GM12878 (cell line): Measurements from ENCODE around the gene GM2A. TPM values are rescaled to one million over a fixed set of nuclear protein-coding genes. Genes with fewer than 3 reads are reported as not detected.
A peak's percentile ranks its signal among the peaks of the same experiment; 100 is the strongest.

Source experiments
- ATAC-seq: fragments of 200-7000 bp; cut with Tn5 transposase; 3 replicates; pipeline ENCODE4 v1.9.1; 2020; ENCODE audit warnings: mild to moderate bottlenecking, moderate library complexity
- BruUV-seq: library from RNA; stranded (reverse); fragments of 400-500 nt; replicated peaks from 2 replicates; lab custom pipeline; 2021; lab: Mats Ljungman, UMichigan
- CTCF ChIA-PET: fragments of 300-600 bp; sonication (Branson Sonifier 250); formaldehyde crosslinking; extraction: SDS; loops from one replicate; lab custom pipeline; 2021; ENCODE audit warnings: inconsistent platforms; lab: Yijun Ruan, JAX
- POLR2A ChIA-PET: fragments of 350-600 bp; formaldehyde crosslinking; extraction: SDS; loops from one replicate; lab custom pipeline; 2021; ENCODE audit warnings: inconsistent platforms; lab: Charles Lee
- RAD21 ChIA-PET: fragments of 300-600 bp; sonication (Branson Sonifier 250); formaldehyde crosslinking; loops from one replicate; lab custom pipeline; 2023; ENCODE audit warnings: antibody characterized with exemption; ENCODE audit not compliant: unreplicated experiment; lab: Charles Lee
- SMC1A ChIA-PET: fragments of 300-600 bp; sonication (Branson Sonifier 250); formaldehyde crosslinking; loops from one replicate; lab custom pipeline; 2023; ENCODE audit not compliant: unreplicated experiment, uncharacterized antibody; lab: Charles Lee
- DNase-seq: peaks from one replicate; pipeline ENCODE4 v3.0.0-alpha.2; 2011; ENCODE audit warnings: low read depth, low spot score
- FAIRE-seq: peaks from 3 replicates; lab custom pipeline; 2011; peaks lifted over from hg19 to GRCh38; lab: Jason Lieb, UNC
- H2AFZ ChIP-seq: 2 replicates; pipeline ENCODE4 v1.6.0; 2011; ENCODE audit warnings: low read depth, low read length, control low read depth; ENCODE audit not compliant: control insufficient read depth
- H3K27ac ChIP-seq: 2 replicates; pipeline ENCODE4 v1.5.1; 2011; ENCODE audit warnings: control low read depth; ENCODE audit not compliant: control insufficient read depth, insufficient read depth
- H3K27me3 ChIP-seq, 2 experiments: replicated peaks in 1 of 2; 2 replicates each; pipeline versions ENCODE4 v1.6.0 to v1.6.1; 2011; ENCODE audit warnings: low read length in 1 of 2; ENCODE audit not compliant: control insufficient read depth in 2 of 2, insufficient read depth in 2 of 2
- H3K36me3 ChIP-seq, 2 experiments: 2 replicates each; pipeline ENCODE4 v1.5.1; 2011; ENCODE audit warnings: low read length in 1 of 2; ENCODE audit not compliant: control insufficient read depth in 2 of 2, insufficient read depth in 2 of 2
- H3K4me1 ChIP-seq: 2 replicates; pipeline ENCODE4 v1.6.1; 2011; ENCODE audit warnings: mild to moderate bottlenecking, low read length, moderate library complexity, mixed read lengths; ENCODE audit not compliant: control insufficient read depth, insufficient read depth
- H3K4me2 ChIP-seq: 2 replicates; pipeline ENCODE4 v1.6.0; 2011; ENCODE audit warnings: control low read depth; ENCODE audit not compliant: control insufficient read depth, insufficient read depth
- H3K4me3 ChIP-seq: fragments of 200-600 bp; sonication (generic); 2 replicates; pipeline ENCODE4 v1.5.1; 2016
- H3K79me2 ChIP-seq: 2 replicates; pipeline ENCODE4 v1.6.0; 2011; ENCODE audit warnings: low read length; ENCODE audit not compliant: control insufficient read depth, insufficient read depth
- H3K9ac ChIP-seq: 2 replicates; pipeline ENCODE4 v1.8.0; 2011; ENCODE audit warnings: low read length, control low read depth, mixed read lengths; ENCODE audit not compliant: control insufficient read depth, insufficient read depth
- H3K9me3 ChIP-seq: replicated peaks from 3 replicates; pipeline ENCODE4 v1.5.1; 2011; ENCODE audit warnings: mild to moderate bottlenecking, low read length; ENCODE audit not compliant: control insufficient read depth, insufficient read depth
- H4K20me1 ChIP-seq: 2 replicates; pipeline ENCODE4 v1.6.0; 2011; ENCODE audit not compliant: control insufficient read depth, insufficient read depth
- ESRRA ChIP-seq: IDR thresholded peaks from 2 replicates; pipeline ENCODE4 v1.6.1; 2012; ENCODE audit warnings: mild to moderate bottlenecking, low read length, improper control_type of control experiment
- ETV6 ChIP-seq, 2 experiments: fragments of 450-650 bp in 1 of 2; IDR thresholded peaks in 1 of 2; conservative IDR thresholded peaks in 1 of 2; 2 replicates each; pipeline ENCODE4 v1.6.1; 2014; ENCODE audit warnings: antibody characterized with exemption in 1 of 2, borderline replicate concordance in 1 of 2, low read depth in 1 of 2, mild to moderate bottlenecking in 1 of 2, moderate library complexity in 1 of 2
- MYC ChIP-seq: IDR thresholded peaks from 2 replicates; pipeline ENCODE4 v1.6.1; 2011; ENCODE audit warnings: mild to moderate bottlenecking, low read length, moderate library complexity, inconsistent platforms; ENCODE audit not compliant: insufficient read depth, insufficient replicate concordance, insufficient read length, severe bottlenecking
- WGBS: methylation state at CpG from one replicate; pipeline ENCODE4 v1.1.6; 2016; ENCODE audit warnings: low lambda C conversion rate; ENCODE audit not compliant: insufficient replicate concordance, insufficient coverage; ENCODE audit errors: missing lambda C conversion rate; 5-methylcytosine and 5-hydroxymethylcytosine counted together
- in situ Hi-C: fragments of 300-500 bp; cut with MboI; formaldehyde crosslinking; loops from 9 replicates; pipeline ENCODE4 v1.14.3; 2018; ENCODE audit warnings: mixed read lengths
- intact Hi-C: fragments of 100-400 bp; cut with micrococcal nuclease; formaldehyde crosslinking; loops from one replicate; pipeline ENCODE4 v1.14.2; 2022; ENCODE audit not compliant: unreplicated experiment
- polyA plus RNA-seq, 11 experiments: library from polyadenylated mRNA; depleted of rRNA in 4 of 11; unstranded in 6 of 11; stranded (reverse) in 5 of 11; fragments of >200 nt; fragmentation: Nextera tagmentation in 4 of 11; fragmentation: Illumina TruSeq in 1 of 11; extraction: Ambion mirVana in 4 of 11; extraction: Trizol in 1 of 11; gene quantifications; 1 replicate in 1 of 11; 2 replicates in 10 of 11; pipeline versions ENCODE4 v1.2.1 to v1.2.3, GENCODE V29; 2011 to 2016; ENCODE audit warnings: inconsistent platforms in 2 of 11, missing spikeins in 2 of 11, low read depth in 1 of 11
- total RNA-seq, 4 experiments: library from RNA; depleted of rRNA in 3 of 4; stranded (reverse); fragments of >200 nt in 3 of 4; fragmentation: Illumina TruSeq in 1 of 4; extraction: Trizol in 1 of 4; gene quantifications; 2 replicates each; pipeline versions ENCODE4 v1.2.1 to v1.2.3, GENCODE V29; 2013 to 2021
- TF ChIP-seq, protein P1 (sequence below): fragments of 450-650 bp; IDR thresholded peaks from 2 replicates; pipeline ENCODE4 v1.6.1; 2017; ENCODE audit warnings: antibody characterized with exemption, mild to moderate bottlenecking, moderate library complexity
- TF ChIP-seq, protein P2 (sequence below): fragments of 450-650 bp; IDR thresholded peaks from 2 replicates; pipeline ENCODE4 v1.6.1; 2016; ENCODE audit warnings: mild to moderate bottlenecking
- TF ChIP-seq, protein P3 (sequence below), 3 experiments: IDR thresholded peaks in 2 of 3; conservative IDR thresholded peaks in 1 of 3; 2 replicates each; pipeline ENCODE4 v1.5.1; 2011; ENCODE audit warnings: low read depth in 3 of 3, low read length in 3 of 3, mild to moderate bottlenecking in 3 of 3, control low read depth in 2 of 3, moderate library complexity in 2 of 3, inconsistent platforms in 1 of 3, mixed read lengths in 1 of 3; ENCODE audit not compliant: control insufficient read depth in 2 of 3, insufficient read depth in 1 of 3; ENCODE audit errors: extremely low read depth in 1 of 3
- TF ChIP-seq, protein P4 (sequence below): IDR thresholded peaks from 2 replicates; pipeline ENCODE4 v1.6.1; 2012; ENCODE audit warnings: improper control_type of control experiment, low read depth, low read length; ENCODE audit not compliant: insufficient replicate concordance

GM2A gene
- total and polyA plus RNA-seq, 10 of the 15 experiments (the other 5 are each of a cell fraction or from before 2014, with no cell fraction given) = 33.6 to 106 (median 68.2) TPM

DNA sequence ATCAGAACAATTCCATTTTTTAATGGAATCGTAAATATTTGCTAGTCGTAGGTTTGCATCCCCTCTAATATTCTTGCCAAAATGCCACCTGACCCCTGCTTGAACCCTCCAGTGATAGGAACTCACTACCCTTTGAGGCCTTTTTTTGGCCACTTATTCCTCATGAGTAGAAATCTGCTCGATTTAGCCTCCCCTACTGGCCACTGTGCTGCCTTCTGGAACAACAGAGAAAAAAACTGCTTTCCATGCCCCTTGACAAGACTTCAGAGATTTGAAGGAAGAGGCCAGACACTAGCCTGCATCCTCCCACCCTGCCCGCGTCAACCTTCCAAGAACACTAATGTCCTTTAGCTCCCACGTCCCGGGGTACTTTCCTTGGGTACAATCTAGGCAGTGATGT lies 33.2 kb upstream of the GM2A start:
- ChIA-PET RAD21 (interaction anchor here (1.4 to 7.8 kb wide), 5 partner anchors 7 to 94 kb away, joined by 4 to 117 read pairs (median 14); partner anchors contain the start of gene GM2A), SMC1A (interaction anchor here (0.7 to 18.6 kb wide), 7 partner anchors 10 to 136 kb away, joined by 3 to 325 read pairs (median 7); partner anchors contain the start of gene GM2A), POLR2A (interaction anchor here (7.2 to 17.1 kb wide), 2 partner anchors 18 to 33 kb away, joined by 90 to 290 read pairs; partner anchors contain the start of gene GM2A), CTCF (interaction anchor here (1.0 to 17.0 kb wide), 9 partner anchors 9 to 230 kb away, joined by 3 to 293 read pairs (median 10); partner anchors contain the start of gene GM2A)
- H3K36me3 ChIP-seq = peaks cover 2 to 7% of the 10 kb centered on the region in 2 experiments; a peak in 2 of 4 replicates
- no peak overlapping the region; the same call in 1 of the 2 replicates for H3K9ac ChIP-seq
- BruUV-seq = no TSS peak
- H3K27ac ChIP-seq = no peak overlapping the region
- no peak overlapping the region for H2AFZ ChIP-seq
- FAIRE-seq (no peak), DNase-seq (no peak), ATAC-seq (no peak)
- H3K27me3 ChIP-seq = no peaks in the 10 kb centered on the region
- in situ Hi-C loops (no loop called here), intact Hi-C loops (loop anchor here (5.0 kb wide), 1 partner anchor 78 kb away; no protein-coding TSS in a partner anchor)
- peaks cover 44% of the 10 kb centered on the region for H3K4me1 ChIP-seq
- 82% methylated on average over 7 of the region's 7 CpGs for WGBS
- peak overlapping the region; percentile 97; the same call in 1 of the 2 replicates for H3K4me3 ChIP-seq
- H3K4me2 ChIP-seq = peak overlapping the region; percentile 93
- H3K9me3 ChIP-seq = no peaks in the 10 kb centered on the region
- no peaks in the 10 kb centered on the region for H4K20me1 ChIP-seq
- peaks cover 91% of the 10 kb centered on the region for H3K79me2 ChIP-seq
- TF ChIP-seq ESRRA = no peak
- TF ChIP-seq, protein P1, sequence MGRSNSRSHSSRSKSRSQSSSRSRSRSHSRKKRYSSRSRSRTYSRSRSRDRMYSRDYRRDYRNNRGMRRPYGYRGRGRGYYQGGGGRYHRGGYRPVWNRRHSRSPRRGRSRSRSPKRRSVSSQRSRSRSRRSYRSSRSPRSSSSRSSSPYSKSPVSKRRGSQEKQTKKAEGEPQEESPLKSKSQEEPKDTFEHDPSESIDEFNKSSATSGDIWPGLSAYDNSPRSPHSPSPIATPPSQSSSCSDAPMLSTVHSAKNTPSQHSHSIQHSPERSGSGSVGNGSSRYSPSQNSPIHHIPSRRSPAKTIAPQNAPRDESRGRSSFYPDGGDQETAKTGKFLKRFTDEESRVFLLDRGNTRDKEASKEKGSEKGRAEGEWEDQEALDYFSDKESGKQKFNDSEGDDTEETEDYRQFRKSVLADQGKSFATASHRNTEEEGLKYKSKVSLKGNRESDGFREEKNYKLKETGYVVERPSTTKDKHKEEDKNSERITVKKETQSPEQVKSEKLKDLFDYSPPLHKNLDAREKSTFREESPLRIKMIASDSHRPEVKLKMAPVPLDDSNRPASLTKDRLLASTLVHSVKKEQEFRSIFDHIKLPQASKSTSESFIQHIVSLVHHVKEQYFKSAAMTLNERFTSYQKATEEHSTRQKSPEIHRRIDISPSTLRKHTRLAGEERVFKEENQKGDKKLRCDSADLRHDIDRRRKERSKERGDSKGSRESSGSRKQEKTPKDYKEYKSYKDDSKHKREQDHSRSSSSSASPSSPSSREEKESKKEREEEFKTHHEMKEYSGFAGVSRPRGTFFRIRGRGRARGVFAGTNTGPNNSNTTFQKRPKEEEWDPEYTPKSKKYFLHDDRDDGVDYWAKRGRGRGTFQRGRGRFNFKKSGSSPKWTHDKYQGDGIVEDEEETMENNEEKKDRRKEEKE = no peak
- no peak for TF ChIP-seq MYC
- TF ChIP-seq, protein P2, sequence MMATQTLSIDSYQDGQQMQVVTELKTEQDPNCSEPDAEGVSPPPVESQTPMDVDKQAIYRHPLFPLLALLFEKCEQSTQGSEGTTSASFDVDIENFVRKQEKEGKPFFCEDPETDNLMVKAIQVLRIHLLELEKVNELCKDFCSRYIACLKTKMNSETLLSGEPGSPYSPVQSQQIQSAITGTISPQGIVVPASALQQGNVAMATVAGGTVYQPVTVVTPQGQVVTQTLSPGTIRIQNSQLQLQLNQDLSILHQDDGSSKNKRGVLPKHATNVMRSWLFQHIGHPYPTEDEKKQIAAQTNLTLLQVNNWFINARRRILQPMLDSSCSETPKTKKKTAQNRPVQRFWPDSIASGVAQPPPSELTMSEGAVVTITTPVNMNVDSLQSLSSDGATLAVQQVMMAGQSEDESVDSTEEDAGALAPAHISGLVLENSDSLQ = no peak
- TF ChIP-seq, protein P3, sequence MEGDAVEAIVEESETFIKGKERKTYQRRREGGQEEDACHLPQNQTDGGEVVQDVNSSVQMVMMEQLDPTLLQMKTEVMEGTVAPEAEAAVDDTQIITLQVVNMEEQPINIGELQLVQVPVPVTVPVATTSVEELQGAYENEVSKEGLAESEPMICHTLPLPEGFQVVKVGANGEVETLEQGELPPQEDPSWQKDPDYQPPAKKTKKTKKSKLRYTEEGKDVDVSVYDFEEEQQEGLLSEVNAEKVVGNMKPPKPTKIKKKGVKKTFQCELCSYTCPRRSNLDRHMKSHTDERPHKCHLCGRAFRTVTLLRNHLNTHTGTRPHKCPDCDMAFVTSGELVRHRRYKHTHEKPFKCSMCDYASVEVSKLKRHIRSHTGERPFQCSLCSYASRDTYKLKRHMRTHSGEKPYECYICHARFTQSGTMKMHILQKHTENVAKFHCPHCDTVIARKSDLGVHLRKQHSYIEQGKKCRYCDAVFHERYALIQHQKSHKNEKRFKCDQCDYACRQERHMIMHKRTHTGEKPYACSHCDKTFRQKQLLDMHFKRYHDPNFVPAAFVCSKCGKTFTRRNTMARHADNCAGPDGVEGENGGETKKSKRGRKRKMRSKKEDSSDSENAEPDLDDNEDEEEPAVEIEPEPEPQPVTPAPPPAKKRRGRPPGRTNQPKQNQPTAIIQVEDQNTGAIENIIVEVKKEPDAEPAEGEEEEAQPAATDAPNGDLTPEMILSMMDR (IDR thresholded peaks at IDR 0.05 in 2 of 3, conservative IDR thresholded peaks at IDR 0.05 in 1 of 3; ENCODE audit: control insufficient read depth in 2 of 3, extremely low read depth in 1 of 3, insufficient read depth in 1 of 3, low read depth in 3 of 3, low read length in 3 of 3) = peak; percentile 36 to 63 (median 43)
- TF ChIP-seq, protein P4, sequence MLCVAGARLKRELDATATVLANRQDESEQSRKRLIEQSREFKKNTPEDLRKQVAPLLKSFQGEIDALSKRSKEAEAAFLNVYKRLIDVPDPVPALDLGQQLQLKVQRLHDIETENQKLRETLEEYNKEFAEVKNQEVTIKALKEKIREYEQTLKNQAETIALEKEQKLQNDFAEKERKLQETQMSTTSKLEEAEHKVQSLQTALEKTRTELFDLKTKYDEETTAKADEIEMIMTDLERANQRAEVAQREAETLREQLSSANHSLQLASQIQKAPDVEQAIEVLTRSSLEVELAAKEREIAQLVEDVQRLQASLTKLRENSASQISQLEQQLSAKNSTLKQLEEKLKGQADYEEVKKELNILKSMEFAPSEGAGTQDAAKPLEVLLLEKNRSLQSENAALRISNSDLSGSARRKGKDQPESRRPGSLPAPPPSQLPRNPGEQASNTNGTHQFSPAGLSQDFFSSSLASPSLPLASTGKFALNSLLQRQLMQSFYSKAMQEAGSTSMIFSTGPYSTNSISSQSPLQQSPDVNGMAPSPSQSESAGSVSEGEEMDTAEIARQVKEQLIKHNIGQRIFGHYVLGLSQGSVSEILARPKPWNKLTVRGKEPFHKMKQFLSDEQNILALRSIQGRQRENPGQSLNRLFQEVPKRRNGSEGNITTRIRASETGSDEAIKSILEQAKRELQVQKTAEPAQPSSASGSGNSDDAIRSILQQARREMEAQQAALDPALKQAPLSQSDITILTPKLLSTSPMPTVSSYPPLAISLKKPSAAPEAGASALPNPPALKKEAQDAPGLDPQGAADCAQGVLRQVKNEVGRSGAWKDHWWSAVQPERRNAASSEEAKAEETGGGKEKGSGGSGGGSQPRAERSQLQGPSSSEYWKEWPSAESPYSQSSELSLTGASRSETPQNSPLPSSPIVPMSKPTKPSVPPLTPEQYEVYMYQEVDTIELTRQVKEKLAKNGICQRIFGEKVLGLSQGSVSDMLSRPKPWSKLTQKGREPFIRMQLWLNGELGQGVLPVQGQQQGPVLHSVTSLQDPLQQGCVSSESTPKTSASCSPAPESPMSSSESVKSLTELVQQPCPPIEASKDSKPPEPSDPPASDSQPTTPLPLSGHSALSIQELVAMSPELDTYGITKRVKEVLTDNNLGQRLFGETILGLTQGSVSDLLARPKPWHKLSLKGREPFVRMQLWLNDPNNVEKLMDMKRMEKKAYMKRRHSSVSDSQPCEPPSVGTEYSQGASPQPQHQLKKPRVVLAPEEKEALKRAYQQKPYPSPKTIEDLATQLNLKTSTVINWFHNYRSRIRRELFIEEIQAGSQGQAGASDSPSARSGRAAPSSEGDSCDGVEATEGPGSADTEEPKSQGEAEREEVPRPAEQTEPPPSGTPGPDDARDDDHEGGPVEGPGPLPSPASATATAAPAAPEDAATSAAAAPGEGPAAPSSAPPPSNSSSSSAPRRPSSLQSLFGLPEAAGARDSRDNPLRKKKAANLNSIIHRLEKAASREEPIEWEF = no peak
- TF ChIP-seq ETV6 (conservative IDR thresholded peaks at IDR 0.05 in 1 of 2, IDR thresholded peaks at IDR 0.05 in 1 of 2; ENCODE audit: borderline replicate concordance in 1 of 2, low read depth in 1 of 2) = no peak
